ENCODE measurements around the gene LAP3. TPM values are rescaled to one million over a fixed set of nuclear protein-coding genes. Genes with fewer than 3 reads are reported as not detected.

Gene LAP3
- total RNA-seq, 1 donor = 128 TPM

- Histone ChIP-seq H3K9me3 (ENCODE audit: low read depth, low read length) (no peaks in the 10 kb centered on the region), H3K27ac (ENCODE audit: low read depth, low read length) (no peak overlapping the region), H3K79me2 (ENCODE audit: insufficient read depth, low read length) (peaks cover under 1% of the 10 kb centered on the region), H3K27me3 (ENCODE audit: insufficient read depth, low read length) (no peaks in the 10 kb centered on the region), H2AFZ (ENCODE audit: low read length) (no peak overlapping the region), H3K4me3 (ENCODE audit: insufficient read depth, low read length) (no peak overlapping the region), H3K4me2 (ENCODE audit: insufficient read depth, low read length) (no peak overlapping the region), H3K36me3 (ENCODE audit: insufficient read depth, low read length) (peaks cover 42% of the 10 kb centered on the region), H4K20me1 (ENCODE audit: insufficient read depth, low read length) (peaks cover 8% of the 10 kb centered on the region), H3K4me1 (ENCODE audit: insufficient read depth, low read length) (no peaks in the 10 kb centered on the region)
- TF ChIP-seq, protein P1, sequence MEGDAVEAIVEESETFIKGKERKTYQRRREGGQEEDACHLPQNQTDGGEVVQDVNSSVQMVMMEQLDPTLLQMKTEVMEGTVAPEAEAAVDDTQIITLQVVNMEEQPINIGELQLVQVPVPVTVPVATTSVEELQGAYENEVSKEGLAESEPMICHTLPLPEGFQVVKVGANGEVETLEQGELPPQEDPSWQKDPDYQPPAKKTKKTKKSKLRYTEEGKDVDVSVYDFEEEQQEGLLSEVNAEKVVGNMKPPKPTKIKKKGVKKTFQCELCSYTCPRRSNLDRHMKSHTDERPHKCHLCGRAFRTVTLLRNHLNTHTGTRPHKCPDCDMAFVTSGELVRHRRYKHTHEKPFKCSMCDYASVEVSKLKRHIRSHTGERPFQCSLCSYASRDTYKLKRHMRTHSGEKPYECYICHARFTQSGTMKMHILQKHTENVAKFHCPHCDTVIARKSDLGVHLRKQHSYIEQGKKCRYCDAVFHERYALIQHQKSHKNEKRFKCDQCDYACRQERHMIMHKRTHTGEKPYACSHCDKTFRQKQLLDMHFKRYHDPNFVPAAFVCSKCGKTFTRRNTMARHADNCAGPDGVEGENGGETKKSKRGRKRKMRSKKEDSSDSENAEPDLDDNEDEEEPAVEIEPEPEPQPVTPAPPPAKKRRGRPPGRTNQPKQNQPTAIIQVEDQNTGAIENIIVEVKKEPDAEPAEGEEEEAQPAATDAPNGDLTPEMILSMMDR (IDR thresholded peaks at IDR 0.05; ENCODE audit: extremely low read depth, low read depth, low read length) = no peak
- peak; percentile 85 for DNase-seq (ENCODE audit: insufficient read length, low spot score, missing footprints)
These were observed 58.1 kb downstream of the LAP3 start for GRCh38 chr4:17635056-17635455.

GRCh38 chr4:17636341-17636695 is 59.3 kb downstream of the LAP3 start:
- Histone ChIP-seq H3K36me3 (ENCODE audit: insufficient read depth, low read length) (peaks cover 38% of the 10 kb centered on the region), H3K27ac (ENCODE audit: low read depth, low read length) (no peak overlapping the region), H3K9me3 (ENCODE audit: low read depth, low read length) (no peaks in the 10 kb centered on the region), H2AFZ (ENCODE audit: low read length) (no peak overlapping the region), H3K27me3 (ENCODE audit: insufficient read depth, low read length) (no peaks in the 10 kb centered on the region), H3K4me2 (ENCODE audit: insufficient read depth, low read length) (no peak overlapping the region), H4K20me1 (ENCODE audit: insufficient read depth, low read length) (peaks cover 8% of the 10 kb centered on the region), H3K4me1 (ENCODE audit: insufficient read depth, low read length) (no peaks in the 10 kb centered on the region), H3K4me3 (ENCODE audit: insufficient read depth, low read length) (no peak overlapping the region), H3K79me2 (ENCODE audit: insufficient read depth, low read length) (no peaks in the 10 kb centered on the region)
- DNase-seq (ENCODE audit: insufficient read length, low spot score, missing footprints) = no peak
- TF ChIP-seq, protein P1 (IDR thresholded peaks at IDR 0.05; ENCODE audit: extremely low read depth, low read depth, low read length) = no peak

DNA sequence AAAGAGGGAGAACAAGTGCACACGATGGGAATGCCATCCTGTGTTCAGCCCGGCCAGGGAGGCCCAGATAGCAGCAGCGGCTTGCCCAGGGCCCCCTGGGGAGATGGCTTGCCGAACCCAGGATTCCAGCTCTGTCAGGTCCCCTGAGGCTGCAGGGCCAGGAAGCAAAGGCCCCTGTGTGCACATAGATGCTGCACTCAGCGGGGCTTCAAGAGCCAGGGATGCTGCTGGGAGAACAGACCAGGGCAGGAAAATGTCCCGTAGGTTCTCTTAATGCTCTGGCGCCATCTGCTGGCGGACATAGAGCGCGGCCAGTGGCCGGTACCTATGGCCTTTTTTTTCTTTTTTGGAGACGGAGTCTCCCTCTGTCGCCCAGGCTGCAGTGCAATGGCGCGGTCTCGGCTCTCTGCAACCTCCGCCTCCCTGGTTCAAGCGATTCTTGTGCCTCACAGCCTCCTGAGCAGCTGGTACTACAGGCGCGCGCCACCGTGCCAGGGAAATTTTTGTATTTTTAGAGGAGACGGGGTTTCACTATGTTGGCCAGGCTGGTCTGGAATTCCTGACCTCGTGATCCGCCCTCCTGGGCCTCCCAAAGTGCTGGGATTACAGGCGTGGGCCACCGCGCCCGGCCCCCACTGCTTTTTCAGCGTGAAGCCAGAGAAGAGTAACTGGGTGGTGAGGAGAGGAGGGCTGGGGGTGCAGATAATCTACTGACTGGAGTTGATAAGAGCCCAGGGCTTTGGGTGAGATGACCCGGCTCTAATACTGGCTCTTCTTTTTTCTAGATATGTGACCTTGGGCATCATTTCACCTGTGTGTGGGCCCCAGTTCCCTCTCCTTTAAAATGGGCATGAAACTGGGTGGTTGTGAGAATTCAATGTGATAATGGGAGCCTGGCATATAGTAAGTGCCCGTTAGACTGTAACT is 60.0 kb downstream of the LAP3 start:
- TF ChIP-seq, protein P1 (IDR thresholded peaks at IDR 0.05; ENCODE audit: extremely low read depth, low read depth, low read length) = peak; percentile 84
- H3K36me3 ChIP-seq (ENCODE audit: insufficient read depth, low read length) = peaks cover 31% of the 10 kb centered on the region
- peaks cover 4% of the 10 kb centered on the region for H4K20me1 ChIP-seq (ENCODE audit: insufficient read depth, low read length)
- no peak overlapping the region for H3K4me3 ChIP-seq (ENCODE audit: insufficient read depth, low read length)
- no peak overlapping the region for H3K27ac ChIP-seq (ENCODE audit: low read depth, low read length)
- no peaks in the 10 kb centered on the region for H3K9me3 ChIP-seq (ENCODE audit: low read depth, low read length)
- H3K79me2 ChIP-seq (ENCODE audit: insufficient read depth, low read length) = no peaks in the 10 kb centered on the region
- no peak overlapping the region for H3K4me2 ChIP-seq (ENCODE audit: insufficient read depth, low read length)
- no peaks in the 10 kb centered on the region for H3K27me3 ChIP-seq (ENCODE audit: insufficient read depth, low read length)
- H3K4me1 ChIP-seq (ENCODE audit: insufficient read depth, low read length) = no peaks in the 10 kb centered on the region
- no peak overlapping the region for H2AFZ ChIP-seq (ENCODE audit: low read length)
- DNase-seq (ENCODE audit: insufficient read length, low spot score, missing footprints) = peak; percentile 97

DNA sequence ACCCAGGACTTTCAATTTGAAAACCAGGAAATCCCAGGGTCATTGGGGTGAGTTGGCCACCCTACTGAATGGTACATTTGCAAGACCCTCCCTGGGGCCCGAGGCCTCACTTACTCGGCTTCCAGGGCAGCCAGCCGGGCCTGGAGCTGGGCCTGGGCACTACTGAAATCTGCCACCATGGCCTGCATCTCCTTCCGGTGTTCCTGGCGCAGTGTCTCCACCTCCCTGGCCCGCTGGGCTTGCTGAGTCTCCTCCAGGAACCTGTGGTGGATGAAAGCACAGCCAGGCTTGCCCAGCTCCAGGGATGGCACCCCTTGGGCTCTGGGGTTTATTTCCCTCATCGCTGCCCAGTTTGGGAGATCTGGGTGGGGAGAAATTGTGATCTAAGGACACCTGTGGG is 62.1 kb downstream of the LAP3 start:
- Histone ChIP-seq H2AFZ (ENCODE audit: low read length) (no peak overlapping the region), H3K4me1 (ENCODE audit: insufficient read depth, low read length) (no peaks in the 10 kb centered on the region), H3K27ac (ENCODE audit: low read depth, low read length) (no peak overlapping the region), H3K27me3 (ENCODE audit: insufficient read depth, low read length) (no peaks in the 10 kb centered on the region), H3K36me3 (ENCODE audit: insufficient read depth, low read length) (peaks cover 14% of the 10 kb centered on the region), H3K4me2 (ENCODE audit: insufficient read depth, low read length) (no peak overlapping the region), H3K4me3 (ENCODE audit: insufficient read depth, low read length) (no peak overlapping the region), H3K79me2 (ENCODE audit: insufficient read depth, low read length) (no peaks in the 10 kb centered on the region), H3K9me3 (ENCODE audit: low read depth, low read length) (no peaks in the 10 kb centered on the region), H4K20me1 (ENCODE audit: insufficient read depth, low read length) (peaks cover 4% of the 10 kb centered on the region)
- TF ChIP-seq, protein P1 (IDR thresholded peaks at IDR 0.05; ENCODE audit: extremely low read depth, low read depth, low read length) = no peak
- DNase-seq (ENCODE audit: insufficient read length, low spot score, missing footprints) = peak; percentile 61
